Endodermal cell (in vitro differentiated cells): Measurements from ENCODE around the gene SLC39A10. TPM values are rescaled to one million over a fixed set of nuclear protein-coding genes. Genes with fewer than 3 reads are reported as not detected.
"Not testable (repeated sequence)": the region's sequence is repeated elsewhere in the genome, so short reads cannot be mapped to it uniquely, and the experiment has no call there.

Experiments
- DNase-seq: peaks from one replicate; pipeline ENCODE4 v3.0.0-alpha.2; 2017
- H3K27ac ChIP-seq: 2 replicates; pipeline ENCODE4 v1.5.1; 2013; ENCODE audit warnings: mild to moderate bottlenecking, low read depth, low read length, moderate library complexity
- H3K27me3 ChIP-seq: 2 replicates; pipeline ENCODE4 v1.6.1; 2013; ENCODE audit warnings: mild to moderate bottlenecking, low read length, moderate library complexity; ENCODE audit not compliant: insufficient read depth, control insufficient read depth, poor library complexity, severe bottlenecking
- H3K36me3 ChIP-seq: 2 replicates; pipeline ENCODE4 v1.7.0; 2013; ENCODE audit warnings: mild to moderate bottlenecking, low read length, moderate library complexity; ENCODE audit not compliant: control insufficient read depth, insufficient read depth
- H3K4me1 ChIP-seq: one replicate; pipeline ENCODE4 v1.7.0; 2013; ENCODE audit warnings: low read length; ENCODE audit not compliant: control insufficient read depth, insufficient read depth
- H3K4me3 ChIP-seq: 2 replicates; pipeline ENCODE4 v1.5.1; 2013; ENCODE audit warnings: mild to moderate bottlenecking, low read length, moderate library complexity
- H3K9ac ChIP-seq: 2 replicates; pipeline ENCODE4 v1.6.1; 2013; ENCODE audit warnings: mild to moderate bottlenecking, low read length, moderate library complexity; ENCODE audit not compliant: poor library complexity, severe bottlenecking; ENCODE audit errors: extremely low read depth
- H3K9me3 ChIP-seq: 2 replicates; pipeline ENCODE4 v1.6.1; 2013; ENCODE audit warnings: mild to moderate bottlenecking, low read length, moderate library complexity; ENCODE audit not compliant: control insufficient read depth
- H3K27ac Mint-ChIP-seq: 2 replicates; pipeline ENCODE4 v1.8.0; 2020; ENCODE audit warnings: mixed read lengths
- H3K27me3 Mint-ChIP-seq: 2 replicates; pipeline ENCODE4 v1.8.0; 2021; ENCODE audit warnings: mild to moderate bottlenecking, mixed read lengths; ENCODE audit not compliant: insufficient read depth
- H3K36me3 Mint-ChIP-seq: 2 replicates; pipeline ENCODE4 v1.8.0; 2020; ENCODE audit warnings: low read depth, mixed read lengths
- H3K4me1 Mint-ChIP-seq: 2 replicates; pipeline ENCODE4 v1.8.0; 2020; ENCODE audit warnings: mixed read lengths
- H3K4me3 Mint-ChIP-seq: 2 replicates; pipeline ENCODE4 v1.8.0; 2020; ENCODE audit warnings: mild to moderate bottlenecking, moderate library complexity, mixed read lengths
- H3K9me3 Mint-ChIP-seq: 2 replicates; pipeline ENCODE4 v1.8.0; 2020; ENCODE audit warnings: mild to moderate bottlenecking, mixed read lengths
- WGBS, 2 experiments: methylation state at CpG; one replicate each; pipeline versions ENCODE4 v1.1.5 to v1.1.7; 2013; ENCODE audit warnings: missing lambda C conversion rate in 2 of 2, mixed read lengths in 1 of 2; ENCODE audit not compliant: insufficient coverage in 1 of 2, insufficient read length in 1 of 2; 5-methylcytosine and 5-hydroxymethylcytosine counted together
- total RNA-seq, 2 donors: library from RNA; stranded (reverse); fragmentation: NEBNext Ultra II Directional in 1 of 2; extraction: Animal tissue kit (Norgen Biotek cat#: 25700) in 1 of 2; gene quantifications; 2 replicates in 1 of 2; 3 replicates in 1 of 2; pipeline ENCODE4 v1.2.1, GENCODE V29; 2021
- TF ChIP-seq, protein P1 (sequence below): fragments of 200-600 bp; sonication (generic); conservative IDR thresholded peaks from 2 replicates; pipeline ENCODE4 v1.5.0; 2021; ENCODE audit warnings: antibody characterized with exemption, mild to moderate bottlenecking

SLC39A10 gene
- total RNA-seq, 2 donors from 2014 or later = 79.6 to 113 TPM

DNA sequence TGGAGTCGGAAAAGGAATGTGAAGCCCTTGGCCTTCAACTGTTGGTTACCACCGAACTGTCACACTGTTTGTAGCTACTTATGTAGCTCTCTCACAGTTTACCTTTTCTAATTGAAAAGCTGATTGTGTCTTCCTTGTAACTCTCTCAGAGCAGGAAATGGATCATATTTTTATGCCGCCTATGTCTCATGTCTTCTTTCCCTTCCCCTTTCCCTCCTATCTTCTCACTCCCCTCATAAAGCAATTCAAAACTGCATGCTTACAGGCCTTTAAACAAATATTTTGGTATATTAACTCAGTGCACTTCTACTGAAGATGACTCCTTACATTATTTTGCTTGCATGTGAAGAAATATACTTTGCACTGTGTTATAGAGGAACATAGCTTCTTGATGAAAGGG lies 6.0 kb downstream of the SLC39A10 start:
- Histone ChIP-seq H3K36me3 (no peaks in the 10 kb centered on the region), H3K27ac (no peak overlapping the region), H3K9ac (no peak overlapping the region), H3K27me3 (peaks cover 4% of the 10 kb centered on the region), H3K9me3 (no peaks in the 10 kb centered on the region), H3K4me1 (peaks cover 13% of the 10 kb centered on the region), H3K4me3 (no peak overlapping the region)
- no peaks in the 10 kb centered on the region for H3K9me3 Mint-ChIP-seq
- H3K36me3 Mint-ChIP-seq = no peaks in the 10 kb centered on the region
- 84 to 90% methylated on average over 1 to 3 of the region's 3 CpGs for WGBS, 2 experiments
- no peaks in the 10 kb centered on the region for H3K27me3 Mint-ChIP-seq
- TF ChIP-seq, protein P1, sequence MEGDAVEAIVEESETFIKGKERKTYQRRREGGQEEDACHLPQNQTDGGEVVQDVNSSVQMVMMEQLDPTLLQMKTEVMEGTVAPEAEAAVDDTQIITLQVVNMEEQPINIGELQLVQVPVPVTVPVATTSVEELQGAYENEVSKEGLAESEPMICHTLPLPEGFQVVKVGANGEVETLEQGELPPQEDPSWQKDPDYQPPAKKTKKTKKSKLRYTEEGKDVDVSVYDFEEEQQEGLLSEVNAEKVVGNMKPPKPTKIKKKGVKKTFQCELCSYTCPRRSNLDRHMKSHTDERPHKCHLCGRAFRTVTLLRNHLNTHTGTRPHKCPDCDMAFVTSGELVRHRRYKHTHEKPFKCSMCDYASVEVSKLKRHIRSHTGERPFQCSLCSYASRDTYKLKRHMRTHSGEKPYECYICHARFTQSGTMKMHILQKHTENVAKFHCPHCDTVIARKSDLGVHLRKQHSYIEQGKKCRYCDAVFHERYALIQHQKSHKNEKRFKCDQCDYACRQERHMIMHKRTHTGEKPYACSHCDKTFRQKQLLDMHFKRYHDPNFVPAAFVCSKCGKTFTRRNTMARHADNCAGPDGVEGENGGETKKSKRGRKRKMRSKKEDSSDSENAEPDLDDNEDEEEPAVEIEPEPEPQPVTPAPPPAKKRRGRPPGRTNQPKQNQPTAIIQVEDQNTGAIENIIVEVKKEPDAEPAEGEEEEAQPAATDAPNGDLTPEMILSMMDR = no peak
- H3K4me3 Mint-ChIP-seq = no peak overlapping the region
- peaks cover 41% of the 10 kb centered on the region for H3K4me1 Mint-ChIP-seq
- no peak for DNase-seq
- H3K27ac Mint-ChIP-seq = no peak overlapping the region

DNA sequence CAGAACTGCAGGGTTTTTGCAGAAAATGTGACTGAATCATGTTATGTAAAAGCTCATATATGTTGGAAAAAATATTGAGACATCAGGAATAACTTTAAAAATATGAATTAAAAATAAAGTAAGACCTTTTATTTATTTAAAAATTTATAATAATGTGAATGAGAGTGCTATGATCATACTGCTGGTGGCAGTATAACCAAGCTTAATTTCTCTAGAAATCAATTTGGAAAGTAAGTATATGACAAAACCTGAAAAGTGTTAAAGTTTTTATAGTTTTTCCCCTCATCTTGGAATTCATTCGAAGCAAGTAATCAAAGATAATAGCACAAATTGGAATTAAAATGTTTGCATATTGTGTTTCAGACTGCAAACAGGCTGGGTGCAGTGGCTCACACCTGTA lies 7.5 kb downstream of the SLC39A10 start:
- Mint-ChIP-seq H3K9me3 (no peaks in the 10 kb centered on the region), H3K27ac (no peak overlapping the region), H3K4me3 (no peak overlapping the region), H3K27me3 (no peaks in the 10 kb centered on the region), H3K4me1 (peaks cover 29% of the 10 kb centered on the region), H3K36me3 (no peaks in the 10 kb centered on the region)
- Histone ChIP-seq H3K27me3 (no peaks in the 10 kb centered on the region), H3K36me3 (no peaks in the 10 kb centered on the region), H3K4me1 (peaks cover 7% of the 10 kb centered on the region), H3K9ac (no peak overlapping the region), H3K4me3 (no peak overlapping the region), H3K27ac (no peak overlapping the region), H3K9me3 (no peaks in the 10 kb centered on the region)
- TF ChIP-seq, protein P1 = peak; percentile 42
- DNase-seq = no peak
- WGBS, 2 experiments = 88 to 95% methylated on average over 1 of the region's 1 CpG

DNA sequence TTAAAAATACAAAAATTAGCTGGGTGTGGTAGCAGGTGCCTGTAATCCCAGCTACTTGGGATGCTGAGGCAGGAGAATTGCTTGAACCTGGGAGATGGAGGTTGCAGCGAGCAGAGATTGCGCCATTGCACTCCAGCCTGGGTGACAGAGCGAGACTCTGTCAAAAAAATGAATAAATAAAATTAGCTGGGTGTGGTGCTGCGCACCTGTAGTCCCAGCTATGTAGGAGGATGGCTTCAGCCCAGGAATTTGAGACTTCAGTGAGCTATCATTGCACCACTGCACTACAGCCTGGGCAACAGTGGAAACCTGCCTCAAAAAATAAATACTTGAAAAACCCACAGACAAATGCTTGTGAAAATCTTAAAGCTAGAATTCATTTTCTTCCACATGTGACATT lies 8.1 kb downstream of the SLC39A10 start:
- not testable (repeated sequence) for H3K27ac ChIP-seq, H3K27me3 Mint-ChIP-seq, H3K4me3 ChIP-seq, H3K36me3 ChIP-seq, DNase-seq, H3K9ac ChIP-seq, H3K36me3 Mint-ChIP-seq, H3K4me3 Mint-ChIP-seq, H3K4me1 ChIP-seq, H3K9me3 ChIP-seq, H3K27me3 ChIP-seq, H3K27ac Mint-ChIP-seq, H3K9me3 Mint-ChIP-seq
- H3K4me1 Mint-ChIP-seq = peaks cover 23% of the 10 kb centered on the region
- 93 to 97% methylated on average over 4 of the region's 4 CpGs for WGBS, 2 experiments

DNA sequence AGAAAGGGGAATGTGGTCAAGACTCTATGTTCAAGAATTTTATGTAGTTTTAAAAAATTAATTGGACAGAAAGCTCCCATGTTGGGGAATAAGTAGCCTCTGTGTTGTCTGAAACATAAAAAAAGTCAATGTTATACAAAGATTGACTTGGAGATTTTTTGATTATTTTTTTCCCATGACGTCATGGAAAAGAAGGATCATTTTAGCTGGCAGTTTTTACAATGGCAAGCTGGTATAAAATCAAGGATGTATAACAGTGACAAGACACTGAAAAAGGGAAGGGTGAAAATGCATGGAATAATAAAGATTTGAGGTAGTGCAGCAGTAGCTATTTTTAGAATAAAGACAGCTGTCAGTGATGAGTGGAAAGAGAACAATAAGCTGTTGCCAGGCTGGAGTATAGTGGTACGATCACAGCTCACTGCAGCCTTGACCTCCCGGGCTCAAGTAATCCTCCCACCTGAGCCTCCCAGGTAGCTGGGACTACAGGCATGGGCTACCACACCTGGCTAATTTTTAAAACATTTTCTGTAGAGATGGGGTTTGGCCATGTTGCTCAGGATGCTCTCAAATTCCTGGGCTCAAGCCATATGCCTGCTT lies 9.2 kb downstream of the SLC39A10 start:
- Mint-ChIP-seq H3K9me3 (no peaks in the 10 kb centered on the region), H3K4me1 (peaks cover 21% of the 10 kb centered on the region), H3K27ac (no peak overlapping the region), H3K27me3 (no peaks in the 10 kb centered on the region), H3K4me3 (no peak overlapping the region), H3K36me3 (no peaks in the 10 kb centered on the region)
- H3K9me3 ChIP-seq = no peaks in the 10 kb centered on the region
- WGBS, 2 experiments = 88 to 100% methylated on average over 2 to 3 of the region's 3 CpGs
- H3K4me3 ChIP-seq = no peak overlapping the region
- no peaks in the 10 kb centered on the region for H3K27me3 ChIP-seq
- TF ChIP-seq, protein P1 = no peak
- H3K27ac ChIP-seq = no peak overlapping the region
- no peak overlapping the region for H3K9ac ChIP-seq
- DNase-seq = no peak
- no peaks in the 10 kb centered on the region for H3K36me3 ChIP-seq
- peaks cover 7% of the 10 kb centered on the region for H3K4me1 ChIP-seq
